NB4 (cell line): ENCODE data around the gene ABCD4.

Experiments used
- POLR2A ChIP-seq: IDR thresholded peaks from 2 replicates; pipeline ENCODE4 v1.6.1; 2011; ENCODE audit warnings: mild to moderate bottlenecking; ENCODE audit not compliant: insufficient read length; ENCODE audit errors: extremely low read depth
- TF ChIP-seq, protein P1 (sequence below): IDR thresholded peaks from one replicate; pipeline ENCODE4 v1.5.1; 2012; ENCODE audit warnings: low read depth, low read length

DNA sequence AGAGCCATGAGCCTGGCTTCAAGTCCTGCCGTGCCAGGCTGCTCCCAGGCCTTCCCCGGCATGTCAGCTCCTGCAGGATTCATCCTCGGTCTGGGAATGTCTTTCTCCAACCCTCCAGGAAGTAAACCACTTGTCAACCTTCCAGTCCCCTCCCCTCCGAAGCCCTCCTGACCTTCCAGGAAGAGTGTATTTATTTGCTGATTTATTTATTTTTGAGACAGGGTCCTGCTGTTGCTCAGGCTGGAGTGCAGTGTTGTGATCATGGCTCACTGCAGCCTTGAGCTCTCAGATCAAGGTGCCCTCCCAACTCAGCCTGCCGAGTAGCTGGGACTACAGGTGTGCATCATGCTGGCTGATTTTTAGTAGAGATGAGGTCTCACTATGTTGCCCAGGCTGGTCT, 38.8 kb downstream of the ABCD4 start:
- TF ChIP-seq, protein P1, sequence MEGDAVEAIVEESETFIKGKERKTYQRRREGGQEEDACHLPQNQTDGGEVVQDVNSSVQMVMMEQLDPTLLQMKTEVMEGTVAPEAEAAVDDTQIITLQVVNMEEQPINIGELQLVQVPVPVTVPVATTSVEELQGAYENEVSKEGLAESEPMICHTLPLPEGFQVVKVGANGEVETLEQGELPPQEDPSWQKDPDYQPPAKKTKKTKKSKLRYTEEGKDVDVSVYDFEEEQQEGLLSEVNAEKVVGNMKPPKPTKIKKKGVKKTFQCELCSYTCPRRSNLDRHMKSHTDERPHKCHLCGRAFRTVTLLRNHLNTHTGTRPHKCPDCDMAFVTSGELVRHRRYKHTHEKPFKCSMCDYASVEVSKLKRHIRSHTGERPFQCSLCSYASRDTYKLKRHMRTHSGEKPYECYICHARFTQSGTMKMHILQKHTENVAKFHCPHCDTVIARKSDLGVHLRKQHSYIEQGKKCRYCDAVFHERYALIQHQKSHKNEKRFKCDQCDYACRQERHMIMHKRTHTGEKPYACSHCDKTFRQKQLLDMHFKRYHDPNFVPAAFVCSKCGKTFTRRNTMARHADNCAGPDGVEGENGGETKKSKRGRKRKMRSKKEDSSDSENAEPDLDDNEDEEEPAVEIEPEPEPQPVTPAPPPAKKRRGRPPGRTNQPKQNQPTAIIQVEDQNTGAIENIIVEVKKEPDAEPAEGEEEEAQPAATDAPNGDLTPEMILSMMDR: no peak
- TF ChIP-seq POLR2A: no peak
